Suprapubic skin (tissue), 4 donors: ENCODE data around the gene MTX1. TPM values are rescaled to one million over a fixed set of nuclear protein-coding genes. Genes with fewer than 3 reads are reported as not detected.

Source experiments
- DNase-seq, 2 donors: peaks; one replicate each; pipeline ENCODE4 v3.0.0-alpha.2; 2019; ENCODE audit warnings: low spot score in 2 of 2
- H3K27ac ChIP-seq: fragments of 200-600 bp; sonication (generic); one replicate; pipeline ENCODE4 v1.5.1; 2019
- H3K27me3 ChIP-seq: fragments of 200-600 bp; sonication (generic); one replicate; pipeline ENCODE4 v1.5.1; 2019
- H3K36me3 ChIP-seq: fragments of 200-600 bp; sonication (generic); one replicate; pipeline ENCODE4 v1.5.1; 2019
- H3K4me1 ChIP-seq: fragments of 200-600 bp; sonication (generic); one replicate; pipeline ENCODE4 v1.5.1; 2019
- H3K4me3 ChIP-seq: fragments of 200-600 bp; sonication (generic); one replicate; pipeline ENCODE4 v1.5.1; 2019; ENCODE audit warnings: mild to moderate bottlenecking
- H3K9me3 ChIP-seq: fragments of 200-600 bp; sonication (generic); one replicate; pipeline ENCODE4 v1.5.1; 2019
- CTCF ChIP-seq, 2 donors: fragments of 200-600 bp in 1 of 2; fragments of 450-650 bp in 1 of 2; sonication (generic) in 1 of 2; IDR thresholded peaks; one replicate each; pipeline ENCODE4 v1.5.1; 2016 to 2019; ENCODE audit warnings: antibody characterized with exemption in 2 of 2, mild to moderate bottlenecking in 1 of 2, moderate library complexity in 1 of 2
- EP300 ChIP-seq: sonication (generic); formaldehyde crosslinking; IDR thresholded peaks from one replicate; pipeline ENCODE4 v1.6.1; 2017; ENCODE audit warnings: antibody characterized with exemption
- POLR2A ChIP-seq, 2 donors: fragments of 450-650 bp; IDR thresholded peaks; one replicate each; pipeline ENCODE4 v1.6.1; 2017; ENCODE audit warnings: antibody characterized with exemption in 2 of 2, mild to moderate bottlenecking in 2 of 2, moderate library complexity in 2 of 2
- POLR2AphosphoS5 ChIP-seq, 3 donors: sonication (generic); formaldehyde crosslinking; IDR thresholded peaks; one replicate each; pipeline ENCODE4 v1.6.1; 2017; ENCODE audit warnings: antibody characterized with exemption in 3 of 3
- WGBS: methylation state at CpG from one replicate; pipeline ENCODE4 v1.1.5; 2018; 5-methylcytosine and 5-hydroxymethylcytosine counted together
- total RNA-seq, 4 donors: library from RNA; depleted of rRNA; stranded (reverse); fragments of >200 nt; gene quantifications; one replicate each; pipeline ENCODE4 v1.1.0, GENCODE V29; 2016

MTX1 gene
- total RNA-seq, 4 donors from 2014 or later = 19.8 to 51.7 (median 36.9) TPM

- Histone ChIP-seq H3K27me3 (peaks cover 15% of the 10 kb centered on the region), H3K4me1 (peaks cover 41% of the 10 kb centered on the region), H3K36me3 (peaks cover 20% of the 10 kb centered on the region), H3K27ac (peak within 1 kb of the TSS; percentile 90), H3K4me3 (peak within 1 kb of the TSS; percentile 89), H3K9me3 (no peaks in the 10 kb centered on the region)
- TF ChIP-seq POLR2AphosphoS5 (IDR thresholded peaks at IDR 0.05) (no peak), CTCF (IDR thresholded peaks at IDR 0.05) (no peak), EP300 (no peak)
- 3% methylated on average over 37 of the region's 38 CpGs for whole genome bisulfite sequencing
- DNase-seq = peak; percentile 77 to 79
Observed at GRCh38 chr1:155173478-155174323, 34.8 kb upstream of the MTX1 start, which contains the start of gene TRIM46. Gene TRIM46, plus strand, starts transcription at chr1:155173849. Its CDS starts 118 bp downstream, at chr1:155173967.

- no peaks in the 10 kb centered on the region for H3K9me3 ChIP-seq
- DNase-seq = peak; percentile 74 to 76
- peaks cover 11% of the 10 kb centered on the region for H3K36me3 ChIP-seq
- no peak for TF ChIP-seq CTCF (IDR thresholded peaks at IDR 0.05)
- TF ChIP-seq EP300 = no peak
- peaks cover 41% of the 10 kb centered on the region for H3K4me1 ChIP-seq
- 10% methylated on average over 35 of the region's 35 CpGs for WGBS
- peak overlapping the region; percentile 89 for H3K4me3 ChIP-seq
- H3K27ac ChIP-seq = no peak overlapping the region
- H3K27me3 ChIP-seq = peaks cover 15% of the 10 kb centered on the region
Observed at GRCh38 chr1:155174324-155175280, 33.9 kb upstream of the MTX1 start.

- H3K4me1 ChIP-seq = peaks cover 41% of the 10 kb centered on the region
- no peaks in the 10 kb centered on the region for H3K9me3 ChIP-seq
- H3K36me3 ChIP-seq = peaks cover 5% of the 10 kb centered on the region
- TF ChIP-seq POLR2A (IDR thresholded peaks at IDR 0.05) = no peak
- TF ChIP-seq EP300 = no peak
- TF ChIP-seq CTCF (IDR thresholded peaks at IDR 0.05) = no peak
- TF ChIP-seq POLR2AphosphoS5 (IDR thresholded peaks at IDR 0.05) = no peak
- peak; percentile 62 to 78 for DNase-seq
- H3K4me3 ChIP-seq = no peak overlapping the region
- peaks cover 15% of the 10 kb centered on the region for H3K27me3 ChIP-seq
- no peak overlapping the region for H3K27ac ChIP-seq
- 89% methylated on average over 10 of the region's 12 CpGs for WGBS
Observed at GRCh38 chr1:155175281-155175926, 33.1 kb upstream of the MTX1 start.

- TF ChIP-seq POLR2A (IDR thresholded peaks at IDR 0.05) = no peak
- no peak for TF ChIP-seq POLR2AphosphoS5 (IDR thresholded peaks at IDR 0.05)
- no peaks in the 10 kb centered on the region for H3K9me3 ChIP-seq
- peaks cover 15% of the 10 kb centered on the region for H3K27me3 ChIP-seq
- no peaks in the 10 kb centered on the region for H3K36me3 ChIP-seq
- peaks cover 41% of the 10 kb centered on the region for H3K4me1 ChIP-seq
- H3K4me3 ChIP-seq = no peak overlapping the region
- H3K27ac ChIP-seq = no peak overlapping the region
- 87% methylated on average over 4 of the region's 9 CpGs for WGBS
- peak; percentile 65 to 73 for DNase-seq
Observed at GRCh38 chr1:155175927-155176371, 32.5 kb upstream of the MTX1 start.

GRCh38 chr1:155176544-155177071 is 31.9 kb upstream of the MTX1 start:
- H3K36me3 ChIP-seq = no peaks in the 10 kb centered on the region
- no peaks in the 10 kb centered on the region for H3K9me3 ChIP-seq
- H3K27ac ChIP-seq = no peak overlapping the region
- no peak overlapping the region for H3K4me3 ChIP-seq
- peak; percentile 89 to 91 for DNase-seq
- TF ChIP-seq CTCF (IDR thresholded peaks at IDR 0.05) = peak; percentile 83 to 95
- TF ChIP-seq POLR2AphosphoS5 (IDR thresholded peaks at IDR 0.05) = no peak
- 61% methylated on average over 8 of the region's 8 CpGs for WGBS
- peaks cover 41% of the 10 kb centered on the region for H3K4me1 ChIP-seq
- H3K27me3 ChIP-seq = peaks cover 15% of the 10 kb centered on the region
